ENCODE results near the gene CDK1.

CDK1 gene

GRCh38 chr10:60777696-60778213 is 523 bp upstream of the CDK1 start:
- DNase-seq (ENCODE audit: low read depth in 2 of 2, low spot score in 1 of 2) = no peak

- DNase-seq (ENCODE audit: low read depth in 2 of 2, low spot score in 1 of 2) = no peak
Observed at GRCh38 chr10:60778971-60779796, 906 bp downstream of the CDK1 start.

GRCh38 chr10:60781661-60782060 is 3.4 kb downstream of the CDK1 start:
- DNase-seq (ENCODE audit: low read depth in 2 of 2, low spot score in 1 of 2) = no peak

DNA sequence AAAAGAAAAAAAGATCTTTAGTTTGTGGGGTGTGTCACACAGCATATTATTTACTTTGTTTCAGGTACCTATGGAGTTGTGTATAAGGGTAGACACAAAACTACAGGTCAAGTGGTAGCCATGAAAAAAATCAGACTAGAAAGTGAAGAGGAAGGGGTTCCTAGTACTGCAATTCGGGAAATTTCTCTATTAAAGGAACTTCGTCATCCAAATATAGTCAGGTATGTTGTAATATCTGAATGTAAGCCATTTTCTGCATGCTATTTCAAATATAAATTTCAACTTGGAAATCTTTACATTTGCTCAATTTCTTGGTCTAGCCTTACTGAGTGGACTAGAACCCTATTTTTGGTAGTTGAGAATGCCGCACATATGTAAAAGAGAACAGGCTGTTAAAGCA is 6.4 kb downstream of the CDK1 start:
- DNase-seq (ENCODE audit: low read depth in 2 of 2, low spot score in 1 of 2) = no peak

GRCh38 chr10:60788544-60788943 is 10.3 kb downstream of the CDK1 start:
- no peak for DNase-seq (ENCODE audit: low read depth in 2 of 2, low spot score in 1 of 2)

DNA sequence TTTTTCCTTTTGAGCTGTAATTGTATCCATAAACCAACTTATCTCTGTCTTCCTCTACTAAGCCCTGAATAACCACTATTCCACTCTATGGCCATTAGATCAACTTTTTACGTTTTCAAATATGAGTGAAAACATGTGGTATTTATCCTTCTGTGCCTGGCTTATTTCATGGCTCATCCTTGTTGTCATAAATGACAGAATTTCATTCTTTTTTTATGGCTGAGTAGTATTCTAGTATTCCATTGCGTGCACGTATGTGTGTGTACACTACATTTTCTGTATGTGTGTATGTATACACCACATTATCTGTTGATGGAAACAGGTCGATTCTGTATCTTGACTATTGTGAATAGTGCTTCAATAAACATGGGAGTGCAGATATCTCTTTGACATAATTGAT is 11.1 kb downstream of the CDK1 start:
- no peak for DNase-seq (ENCODE audit: low read depth in 2 of 2, low spot score in 1 of 2)

DNA sequence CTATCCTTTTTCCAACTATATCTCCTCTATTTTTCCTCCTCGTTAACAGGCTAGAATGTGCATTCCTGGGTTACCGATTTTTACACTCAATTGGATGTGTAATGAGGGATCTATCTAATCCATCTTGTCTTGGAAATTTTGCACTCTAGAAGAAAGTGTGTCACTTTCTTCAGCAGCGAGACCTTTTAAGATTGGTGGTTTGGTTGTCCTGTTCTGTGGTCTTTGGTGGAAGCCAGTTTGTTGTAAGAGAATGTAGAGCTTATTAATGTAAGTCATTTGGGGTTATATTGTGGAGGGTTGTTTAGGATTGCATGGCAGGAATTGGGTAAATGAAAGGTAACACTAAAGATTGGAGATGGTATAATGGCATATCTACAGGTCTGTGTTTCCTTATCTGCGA is 16.7 kb downstream of the CDK1 start:
- no peak for DNase-seq (ENCODE audit: low read depth in 2 of 2, low spot score in 1 of 2)

GRCh38 chr10:60795465-60796202 is 17.4 kb downstream of the CDK1 start:
- DNase-seq (ENCODE audit: low read depth in 2 of 2, low spot score in 1 of 2) = no peak

DNA sequence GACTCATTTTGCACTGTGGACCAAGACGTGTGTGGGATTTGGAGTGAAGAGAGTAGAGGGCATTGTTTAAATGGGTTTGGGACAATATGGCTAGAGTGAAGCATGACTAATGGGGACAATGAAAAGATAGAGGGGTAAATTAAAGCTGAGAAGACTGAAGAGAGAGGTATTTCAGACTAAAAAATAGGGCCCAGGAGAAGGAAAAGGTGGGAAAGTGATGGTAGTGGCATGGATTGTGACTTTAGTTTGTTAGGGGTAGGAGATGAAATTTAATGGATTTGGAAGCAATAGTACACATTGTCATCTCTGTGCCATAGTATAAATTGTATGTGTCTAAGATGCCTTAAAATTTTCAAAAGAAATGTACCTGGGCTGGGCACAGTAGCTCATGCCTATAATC is 18.2 kb downstream of the CDK1 start:
- DNase-seq (ENCODE audit: low read depth in 2 of 2, low spot score in 1 of 2) = no peak

- DNase-seq (ENCODE audit: low read depth in 2 of 2, low spot score in 1 of 2) = no peak
Observed at GRCh38 chr10:60797200-60797599, 18.9 kb downstream of the CDK1 start.

- DNase-seq (ENCODE audit: low read depth in 2 of 2, low spot score in 1 of 2) = no peak
Observed at GRCh38 chr10:60798031-60798430, 19.8 kb downstream of the CDK1 start.

GRCh38 chr10:60798870-60799269 is 20.6 kb downstream of the CDK1 start:
- DNase-seq (ENCODE audit: low read depth in 2 of 2, low spot score in 1 of 2) = no peak

- DNase-seq (ENCODE audit: low read depth in 2 of 2, low spot score in 1 of 2) = no peak
Observed at GRCh38 chr10:60799971-60800650, 21.8 kb downstream of the CDK1 start.

DNA sequence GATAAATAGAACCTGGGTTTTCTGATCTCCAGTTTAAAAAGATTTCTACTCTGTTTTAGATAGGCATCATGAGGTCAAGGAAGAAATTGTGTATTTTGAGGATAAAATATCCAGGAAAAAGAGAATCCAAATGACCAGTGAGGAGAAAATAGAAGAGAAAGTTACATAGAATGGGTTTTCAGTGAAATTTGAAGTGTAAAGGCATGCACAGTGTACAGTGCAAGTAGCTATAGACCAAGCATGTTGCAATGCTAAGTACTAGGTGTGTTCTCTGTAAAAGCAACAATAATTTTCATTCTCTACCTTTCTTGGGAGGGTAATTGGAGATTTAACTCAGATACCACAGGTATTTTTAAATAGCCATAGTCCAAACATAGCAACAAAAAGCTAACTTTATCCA is 22.6 kb downstream of the CDK1 start:
- no peak for DNase-seq (ENCODE audit: low read depth in 2 of 2, low spot score in 1 of 2)

GRCh38 chr10:60801522-60801921 is 23.2 kb downstream of the CDK1 start:
- DNase-seq (ENCODE audit: low read depth in 2 of 2, low spot score in 1 of 2) = no peak

GRCh38 chr10:60803433-60803832 is 25.2 kb downstream of the CDK1 start:
- no peak for DNase-seq (ENCODE audit: low read depth in 2 of 2, low spot score in 1 of 2)

DNA sequence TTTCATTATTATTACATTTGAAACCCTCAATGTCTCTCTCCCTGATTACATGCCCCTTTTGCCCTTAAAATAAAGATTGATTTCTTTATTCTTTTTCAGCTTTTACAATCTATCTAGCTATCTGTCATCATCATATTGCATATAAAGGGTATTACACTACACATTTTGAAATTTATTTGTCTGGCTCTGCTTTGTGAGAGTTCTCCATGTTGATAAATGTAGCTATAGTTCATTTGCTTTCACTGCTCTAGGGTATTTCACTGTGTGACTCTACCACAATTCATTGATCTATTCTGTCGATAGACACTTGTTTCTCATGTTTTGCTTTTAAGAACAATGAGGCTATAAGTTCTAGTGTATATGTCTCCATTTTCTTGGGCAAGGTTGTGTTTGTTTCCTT is 25.6 kb downstream of the CDK1 start:
- no peak for DNase-seq (ENCODE audit: low read depth in 2 of 2, low spot score in 1 of 2)

DNA sequence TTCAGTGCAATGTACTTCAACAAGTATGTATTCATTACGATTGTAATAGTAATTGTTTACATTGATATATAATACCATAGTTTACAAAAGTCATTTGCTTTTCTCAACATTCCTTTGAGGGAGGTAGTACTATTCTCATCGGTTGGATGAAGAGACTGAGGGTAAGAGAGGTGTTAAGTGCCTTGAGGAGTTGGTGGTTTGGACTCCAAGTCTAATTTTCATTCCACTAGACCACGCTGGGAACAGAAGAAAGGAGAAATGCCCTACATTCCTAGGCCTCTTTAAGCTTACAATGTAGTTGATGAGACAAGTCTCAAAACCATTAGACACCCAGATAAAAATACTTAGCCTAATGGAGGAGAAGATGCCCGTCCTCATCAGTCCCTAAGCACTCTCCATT is 28.6 kb downstream of the CDK1 start:
- DNase-seq (ENCODE audit: low read depth in 2 of 2, low spot score in 1 of 2) = no peak

- DNase-seq (ENCODE audit: low read depth in 2 of 2, low spot score in 1 of 2) = no peak
Observed at GRCh38 chr10:60807499-60807898, 29.2 kb downstream of the CDK1 start.

DNA sequence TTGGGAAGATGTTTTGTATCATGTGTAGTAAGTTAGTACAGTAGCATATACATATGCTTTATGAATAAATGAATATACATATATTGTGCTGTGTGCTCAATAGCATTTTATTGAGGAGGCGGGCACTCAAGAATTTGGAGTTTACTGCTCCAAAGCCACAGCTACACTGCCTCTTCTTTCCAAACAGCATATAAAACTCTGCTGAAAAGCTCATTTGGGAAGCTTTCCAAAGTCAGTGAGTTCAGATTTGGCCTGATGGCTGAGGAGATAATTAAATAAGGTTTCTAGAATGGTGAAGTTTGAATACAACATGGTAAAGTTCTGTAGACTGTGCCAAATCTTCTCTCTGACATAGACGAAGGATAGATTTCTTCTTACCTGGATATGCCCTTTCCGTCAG is 29.8 kb downstream of the CDK1 start:
- no peak for DNase-seq (ENCODE audit: low read depth in 2 of 2, low spot score in 1 of 2)

- DNase-seq (ENCODE audit: low read depth in 2 of 2, low spot score in 1 of 2) = no peak
Observed at GRCh38 chr10:60809157-60809556, 30.9 kb downstream of the CDK1 start.
